Measurements from ENCODE around the gene FDXR. TPM values are rescaled to one million over a fixed set of nuclear protein-coding genes. Genes with fewer than 3 reads are reported as not detected.
A peak's percentile ranks its signal among the peaks of the same experiment; 100 is the strongest.

FDXR gene
- polyA plus RNA-seq, 2 of the 4 experiments (the other 2 are of a cell fraction): 32.5 to 43.3 TPM

DNA sequence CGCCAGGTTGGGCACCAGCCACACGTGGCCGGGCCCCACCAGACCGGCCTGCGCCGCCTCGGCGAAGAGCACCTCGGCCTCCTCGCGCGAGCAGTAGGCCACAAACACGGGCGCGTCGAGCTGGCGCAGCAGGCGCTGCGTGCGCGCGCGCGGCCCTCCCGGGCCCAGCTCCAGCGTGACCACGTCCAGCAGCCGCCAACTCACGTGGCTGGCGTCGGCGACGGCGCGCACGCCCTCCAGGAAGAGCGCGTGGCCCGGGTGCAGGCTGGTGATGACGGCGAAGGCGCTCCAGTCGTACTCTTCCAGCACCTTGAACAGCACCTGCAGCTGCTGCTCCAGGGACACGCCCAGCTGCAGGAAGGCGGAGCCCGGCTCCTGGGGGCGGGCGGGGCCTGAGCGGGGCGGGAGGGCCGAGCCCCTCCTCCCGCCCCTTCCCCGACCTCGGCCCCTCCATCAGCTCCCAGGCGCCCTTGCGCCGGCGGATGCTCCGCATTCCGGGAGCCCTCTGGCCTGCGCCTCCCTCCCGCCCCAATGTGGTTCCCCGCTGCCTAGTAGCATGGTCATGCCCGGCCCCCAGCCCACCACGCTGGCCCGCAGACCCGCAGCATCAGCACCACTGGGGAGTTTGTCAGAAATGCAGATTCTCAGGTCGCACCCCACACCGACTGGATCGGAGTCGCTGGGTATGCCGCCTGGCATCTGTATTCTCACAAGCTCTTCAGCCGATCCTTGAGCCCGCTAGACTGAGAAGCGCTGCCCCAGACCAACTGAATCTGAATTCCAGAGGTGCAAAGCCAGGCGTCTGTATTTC lies 20.4 kb downstream of the FDXR start:
- 45% methylated on average over 21 of the region's 76 CpGs for WGBS (ENCODE audit: missing lambda C conversion rate)
- Histone ChIP-seq H3K4me3 (peak overlapping the region; percentile 25; the same call in 1 of the 3 replicates), H3K27ac (0 out of 6 replicates have a peak overlapping the region, but pooled peaks of 1 of the 2 experiments have one; percentile 7), H3K9me3 (no peaks in the 10 kb centered on the region), H3K4me1 (peaks cover 8% of the 10 kb centered on the region; the same call in 1 of the 3 replicates), H3K4me2 (peak overlapping the region; percentile 68)
- FAIRE-seq (no peak), DNase-seq (ENCODE audit: low read depth in 1 of 2, low spot score in 1 of 2) (no peak), ATAC-seq (peak; percentile 26 to 45; a peak in 3 of 6 replicates)
- CTCF ChIA-PET: interaction anchor here (1.3 to 42.4 kb wide), 5 partner anchors 9 to 107 kb away, joined by 3 to 1302 read pairs (median 24); partner anchors contain the start of genes FDXR, GRIN2C and NAT9
- TF ChIP-seq, protein P1, sequence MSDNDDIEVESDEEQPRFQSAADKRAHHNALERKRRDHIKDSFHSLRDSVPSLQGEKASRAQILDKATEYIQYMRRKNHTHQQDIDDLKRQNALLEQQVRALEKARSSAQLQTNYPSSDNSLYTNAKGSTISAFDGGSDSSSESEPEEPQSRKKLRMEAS (IDR thresholded peaks at IDR 0.05): peak; percentile 68
- TF ChIP-seq, protein P2, sequence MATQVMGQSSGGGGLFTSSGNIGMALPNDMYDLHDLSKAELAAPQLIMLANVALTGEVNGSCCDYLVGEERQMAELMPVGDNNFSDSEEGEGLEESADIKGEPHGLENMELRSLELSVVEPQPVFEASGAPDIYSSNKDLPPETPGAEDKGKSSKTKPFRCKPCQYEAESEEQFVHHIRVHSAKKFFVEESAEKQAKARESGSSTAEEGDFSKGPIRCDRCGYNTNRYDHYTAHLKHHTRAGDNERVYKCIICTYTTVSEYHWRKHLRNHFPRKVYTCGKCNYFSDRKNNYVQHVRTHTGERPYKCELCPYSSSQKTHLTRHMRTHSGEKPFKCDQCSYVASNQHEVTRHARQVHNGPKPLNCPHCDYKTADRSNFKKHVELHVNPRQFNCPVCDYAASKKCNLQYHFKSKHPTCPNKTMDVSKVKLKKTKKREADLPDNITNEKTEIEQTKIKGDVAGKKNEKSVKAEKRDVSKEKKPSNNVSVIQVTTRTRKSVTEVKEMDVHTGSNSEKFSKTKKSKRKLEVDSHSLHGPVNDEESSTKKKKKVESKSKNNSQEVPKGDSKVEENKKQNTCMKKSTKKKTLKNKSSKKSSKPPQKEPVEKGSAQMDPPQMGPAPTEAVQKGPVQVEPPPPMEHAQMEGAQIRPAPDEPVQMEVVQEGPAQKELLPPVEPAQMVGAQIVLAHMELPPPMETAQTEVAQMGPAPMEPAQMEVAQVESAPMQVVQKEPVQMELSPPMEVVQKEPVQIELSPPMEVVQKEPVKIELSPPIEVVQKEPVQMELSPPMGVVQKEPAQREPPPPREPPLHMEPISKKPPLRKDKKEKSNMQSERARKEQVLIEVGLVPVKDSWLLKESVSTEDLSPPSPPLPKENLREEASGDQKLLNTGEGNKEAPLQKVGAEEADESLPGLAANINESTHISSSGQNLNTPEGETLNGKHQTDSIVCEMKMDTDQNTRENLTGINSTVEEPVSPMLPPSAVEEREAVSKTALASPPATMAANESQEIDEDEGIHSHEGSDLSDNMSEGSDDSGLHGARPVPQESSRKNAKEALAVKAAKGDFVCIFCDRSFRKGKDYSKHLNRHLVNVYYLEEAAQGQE (IDR thresholded peaks at IDR 0.05): peak; percentile 29; the same call in 1 of the 2 replicates
- TF ChIP-seq, protein P3, sequence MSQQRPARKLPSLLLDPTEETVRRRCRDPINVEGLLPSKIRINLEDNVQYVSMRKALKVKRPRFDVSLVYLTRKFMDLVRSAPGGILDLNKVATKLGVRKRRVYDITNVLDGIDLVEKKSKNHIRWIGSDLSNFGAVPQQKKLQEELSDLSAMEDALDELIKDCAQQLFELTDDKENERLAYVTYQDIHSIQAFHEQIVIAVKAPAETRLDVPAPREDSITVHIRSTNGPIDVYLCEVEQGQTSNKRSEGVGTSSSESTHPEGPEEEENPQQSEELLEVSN (IDR thresholded peaks at IDR 0.05; ENCODE audit: borderline replicate concordance, low read depth): 0 out of 2 replicates have a peak, but pooled peaks have one; percentile 33
- no peak for TF ChIP-seq TFCP2L1 (CRISPR knock-in tag; IDR thresholded peaks at IDR 0.05)
- POLR2A ChIA-PET: interaction anchor here (1.8 kb wide), 1 partner anchor 21 kb away, joined by 7 read pairs; the partner anchor contains the start of gene FDXR

DNA sequence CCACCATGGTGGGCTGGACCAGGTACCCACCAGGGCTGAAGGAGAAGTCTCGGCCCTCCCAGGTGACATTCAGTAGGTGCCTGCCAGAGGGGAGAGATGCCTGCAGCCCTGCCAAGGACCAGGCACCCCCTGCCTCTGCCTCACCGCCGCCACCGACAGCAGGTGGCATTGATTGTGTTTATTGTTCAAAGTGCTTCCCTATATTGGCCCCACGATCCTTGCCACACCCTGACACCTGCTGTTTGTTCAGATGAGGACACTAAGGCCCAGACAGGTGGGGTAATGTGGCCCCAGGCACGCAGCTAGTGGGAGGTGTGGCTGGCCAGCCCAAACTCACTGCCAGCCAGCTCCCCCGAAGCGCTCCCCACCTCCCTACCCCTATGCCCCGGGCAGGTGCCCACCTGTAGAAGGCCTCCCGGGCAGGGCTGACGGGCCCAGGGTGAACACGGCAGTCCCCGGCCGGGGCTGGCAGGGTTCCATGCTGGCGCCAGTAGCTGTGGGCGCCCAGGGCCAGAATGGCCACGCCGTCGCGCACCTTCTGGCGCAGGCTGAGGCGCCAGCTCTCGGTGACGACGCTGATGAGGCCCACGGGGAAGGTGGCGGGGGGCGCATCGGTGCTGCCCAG lies 21.1 kb downstream of the FDXR start:
- POLR2A ChIA-PET: interaction anchor here (1.8 kb wide), 1 partner anchor 21 kb away, joined by 7 read pairs; the partner anchor contains the start of gene FDXR
- FAIRE-seq: no peak
- CTCF ChIA-PET: interaction anchor here (1.3 to 42.4 kb wide), 5 partner anchors 9 to 106 kb away, joined by 3 to 1302 read pairs (median 24); partner anchors contain the start of genes FDXR, GRIN2C and NAT9
- 0 out of 3 replicates have a peak overlapping the region, but pooled peaks have one; percentile 25 for H3K4me3 ChIP-seq
- WGBS (ENCODE audit: missing lambda C conversion rate): 42% methylated on average over 11 of the region's 29 CpGs
- TF ChIP-seq SMC3 (IDR thresholded peaks at IDR 0.05) (no peak), TFCP2L1 (CRISPR knock-in tag; IDR thresholded peaks at IDR 0.05) (no peak), KDM5A (IDR thresholded peaks at IDR 0.05) (no peak), HOXB5 (CRISPR knock-in tag; IDR thresholded peaks at IDR 0.05) (no peak), FOSB (CRISPR knock-in tag; IDR thresholded peaks at IDR 0.05) (no peak), RARB (CRISPR knock-in tag; IDR thresholded peaks at IDR 0.05) (no peak), SREBF2 (IDR thresholded peaks at IDR 0.05) (no peak), NPAS2 (CRISPR knock-in tag; IDR thresholded peaks at IDR 0.05; ENCODE audit: borderline replicate concordance) (no peak)
- H3K27ac ChIP-seq: no peak overlapping the region
- peaks cover 8% of the 10 kb centered on the region; the same call in 1 of the 3 replicates for H3K4me1 ChIP-seq
- DNase-seq (ENCODE audit: low read depth in 1 of 2, low spot score in 1 of 2): no peak
- H3K4me2 ChIP-seq: peak overlapping the region; percentile 68; the same call in 2 of the 3 replicates
- no peaks in the 10 kb centered on the region for H3K9me3 ChIP-seq
- no peak for ATAC-seq

DNA sequence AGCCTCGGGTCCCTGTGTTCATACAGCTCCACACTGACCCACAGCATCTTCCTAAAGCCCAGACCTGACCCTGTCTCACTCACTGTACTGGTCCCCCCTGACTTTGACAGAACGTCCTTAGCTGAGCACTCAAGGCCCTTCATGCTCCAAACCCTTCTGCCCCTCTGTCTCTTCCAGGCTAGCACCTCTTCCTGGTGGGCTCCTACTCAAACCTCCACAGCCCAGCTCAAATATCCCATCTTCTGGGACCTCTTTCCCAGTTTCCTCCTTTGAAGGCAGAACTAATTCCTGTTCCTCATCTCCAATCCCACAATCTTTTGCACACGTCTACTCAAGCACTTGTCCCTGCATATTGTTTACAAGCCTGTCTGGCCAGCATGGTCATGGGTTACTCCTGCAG lies 21.9 kb downstream of the FDXR start:
- H3K4me3 ChIP-seq: no peak overlapping the region
- ATAC-seq (peak in 1 of 2 experiments; percentile 31; a peak in 3 of 6 replicates), DNase-seq (ENCODE audit: low read depth in 1 of 2, low spot score in 1 of 2) (no peak), FAIRE-seq (no peak)
- H3K4me2 ChIP-seq: no peak overlapping the region
- H3K4me1 ChIP-seq: peaks cover 8% of the 10 kb centered on the region; the same call in 1 of the 3 replicates
- H3K9me3 ChIP-seq: no peaks in the 10 kb centered on the region
- ChIA-PET POLR2A (no interaction called here), CTCF (interaction anchor here (1.1 to 42.4 kb wide), 4 partner anchors 13 to 110 kb away, joined by 4 to 1302 read pairs (median 438); partner anchors contain the start of genes FDXR, GRIN2C and NAT9)
- H3K27ac ChIP-seq: no peak overlapping the region
- 23% methylated on average over 3 of the region's 3 CpGs for WGBS (ENCODE audit: missing lambda C conversion rate)
- no peak for TF ChIP-seq HOXA7 (CRISPR knock-in tag; IDR thresholded peaks at IDR 0.05)
- TF ChIP-seq EHMT2 (IDR thresholded peaks at IDR 0.05; ENCODE audit: low read depth): no peak
- no peak for TF ChIP-seq FOXS1 (CRISPR knock-in tag; IDR thresholded peaks at IDR 0.05)
- TF ChIP-seq PHF8 (IDR thresholded peaks at IDR 0.05; ENCODE audit: borderline replicate concordance, low read depth): no peak
- TF ChIP-seq ZC3H11A (IDR thresholded peaks at IDR 0.05): no peak
- TF ChIP-seq, protein P4, sequence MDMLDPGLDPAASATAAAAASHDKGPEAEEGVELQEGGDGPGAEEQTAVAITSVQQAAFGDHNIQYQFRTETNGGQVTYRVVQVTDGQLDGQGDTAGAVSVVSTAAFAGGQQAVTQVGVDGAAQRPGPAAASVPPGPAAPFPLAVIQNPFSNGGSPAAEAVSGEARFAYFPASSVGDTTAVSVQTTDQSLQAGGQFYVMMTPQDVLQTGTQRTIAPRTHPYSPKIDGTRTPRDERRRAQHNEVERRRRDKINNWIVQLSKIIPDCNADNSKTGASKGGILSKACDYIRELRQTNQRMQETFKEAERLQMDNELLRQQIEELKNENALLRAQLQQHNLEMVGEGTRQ (IDR thresholded peaks at IDR 0.05): no peak
- TF ChIP-seq BHLHE40 (IDR thresholded peaks at IDR 0.05; ENCODE audit: low read depth, low read length): no peak
- no peak for TF ChIP-seq RNF2 (IDR thresholded peaks at IDR 0.05; ENCODE audit: borderline replicate concordance, low read depth)
- no peak for TF ChIP-seq FOSL2 (IDR thresholded peaks at IDR 0.05)
- no peak for TF ChIP-seq FOSL2 (CRISPR knock-in tag; IDR thresholded peaks at IDR 0.05)
- no peak for TF ChIP-seq KDM1A (IDR thresholded peaks at IDR 0.05; ENCODE audit: low read depth)
- TF ChIP-seq HOXB5 (CRISPR knock-in tag; IDR thresholded peaks at IDR 0.05): no peak
- no peak for TF ChIP-seq EHF (CRISPR knock-in tag; IDR thresholded peaks at IDR 0.05)
- no peak for TF ChIP-seq CHD4 (IDR thresholded peaks at IDR 0.05; ENCODE audit: borderline replicate concordance)
